ENCODE data around the gene CDH16. TPM values are rescaled to one million over a fixed set of nuclear protein-coding genes. Genes with fewer than 3 reads are reported as not detected.

The CDH16 gene
- total RNA-seq, 1 experiment from 2014 or later: not detected

DNA sequence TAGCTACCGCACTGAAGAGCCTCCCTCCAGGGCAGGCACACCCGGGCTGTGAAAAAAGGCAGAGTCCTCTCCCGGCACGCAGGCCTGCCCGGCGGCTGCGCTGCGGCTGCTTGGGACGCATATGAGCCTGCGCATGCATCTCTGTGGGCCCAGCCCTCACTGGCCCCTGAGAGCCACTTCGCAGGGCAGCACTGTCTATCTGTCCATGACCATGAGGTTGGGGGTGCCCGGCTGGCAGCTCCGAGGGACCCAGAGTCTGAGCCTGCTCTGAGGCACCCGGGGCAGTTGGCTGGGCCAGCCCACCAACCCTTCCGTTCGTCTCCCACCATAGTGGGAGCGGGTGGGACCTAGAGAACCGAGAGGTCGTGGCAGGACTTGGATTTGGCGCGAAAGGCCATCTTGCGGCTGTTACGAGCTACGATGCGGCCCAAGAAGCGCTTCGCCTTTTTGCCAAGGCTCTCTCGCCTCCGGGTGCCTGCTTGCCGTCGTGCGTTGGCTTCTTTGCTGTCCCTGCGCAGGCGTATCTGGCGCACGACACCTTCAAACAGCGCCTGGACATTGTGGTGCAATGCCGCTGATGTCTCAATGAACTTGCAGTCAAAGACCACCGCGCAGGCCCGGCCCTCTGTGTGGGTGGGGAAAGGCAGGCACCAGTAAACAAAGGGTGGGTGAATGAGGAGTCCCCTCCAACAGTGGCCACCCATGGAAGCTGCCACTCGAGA is 3.2 kb upstream of the CDH16 start:
- Mint-ChIP-seq H3K4me3 (ENCODE audit: unreplicated experiment) (no peak overlapping the region), H3K27me3 (ENCODE audit: insufficient read depth, unreplicated experiment) (no peaks in the 10 kb centered on the region), H3K9me3 (ENCODE audit: unreplicated experiment) (no peaks in the 10 kb centered on the region), H3K27ac (ENCODE audit: low read depth, unreplicated experiment) (no peak overlapping the region), H3K36me3 (ENCODE audit: insufficient read depth, unreplicated experiment) (no peaks in the 10 kb centered on the region), H3K4me1 (ENCODE audit: insufficient read depth, unreplicated experiment) (peaks cover 21% of the 10 kb centered on the region)
- DNase-seq (ENCODE audit: unreplicated experiment): no peak
- no TSS peak for BruUV-seq (replicated peaks)
- intact Hi-C loops (cut with micrococcal nuclease): no loop called here
- ChIA-PET POLR2A (interaction anchor here (1.2 kb wide), 1 partner anchor 21 kb away, joined by 3 read pairs; no protein-coding TSS in a partner anchor), CTCF (interaction anchor here (0.6 to 4.2 kb wide), 3 partner anchors 11 to 27 kb away, joined by 3 to 25 read pairs (median 5); no protein-coding TSS in a partner anchor)
- no peak for TF ChIP-seq CTCF (IDR thresholded peaks at IDR 0.05; ENCODE audit: unreplicated experiment)

- CTCF ChIA-PET: interaction anchor here (0.6 to 4.2 kb wide), 5 partner anchors 7 to 65 kb away, joined by 3 to 25 read pairs (median 8); no protein-coding TSS in a partner anchor
- no peak for DNase-seq (ENCODE audit: unreplicated experiment)
- Mint-ChIP-seq H3K27ac (ENCODE audit: low read depth, unreplicated experiment) (no peak overlapping the region), H3K4me3 (ENCODE audit: unreplicated experiment) (no peak overlapping the region), H3K4me1 (ENCODE audit: insufficient read depth, unreplicated experiment) (peaks cover 18% of the 10 kb centered on the region), H3K9me3 (ENCODE audit: unreplicated experiment) (no peaks in the 10 kb centered on the region), H3K27me3 (ENCODE audit: insufficient read depth, unreplicated experiment) (no peaks in the 10 kb centered on the region), H3K36me3 (ENCODE audit: insufficient read depth, unreplicated experiment) (no peaks in the 10 kb centered on the region)
- TF ChIP-seq CTCF (IDR thresholded peaks at IDR 0.05; ENCODE audit: unreplicated experiment): no peak
- POLR2A ChIA-PET: interaction anchor here (1.2 to 2.0 kb wide), 2 partner anchors 11 to 20 kb away, joined by 3 to 11 read pairs; no protein-coding TSS in a partner anchor
- no TSS peak for BruUV-seq (replicated peaks)
- intact Hi-C loops (cut with micrococcal nuclease): no loop called here
Observed at GRCh38 chr16:66920924-66921680, 2.4 kb upstream of the CDH16 start.

GRCh38 chr16:66920299-66920590 is 1.6 kb upstream of the CDH16 start:
- peaks cover 18% of the 10 kb centered on the region for H3K4me1 Mint-ChIP-seq (ENCODE audit: insufficient read depth, unreplicated experiment)
- no peak for TF ChIP-seq CTCF (IDR thresholded peaks at IDR 0.05; ENCODE audit: unreplicated experiment)
- H3K9me3 Mint-ChIP-seq (ENCODE audit: unreplicated experiment): no peaks in the 10 kb centered on the region
- DNase-seq (ENCODE audit: unreplicated experiment): no peak
- no peaks in the 10 kb centered on the region for H3K27me3 Mint-ChIP-seq (ENCODE audit: insufficient read depth, unreplicated experiment)
- no TSS peak for BruUV-seq (replicated peaks)
- no peak overlapping the region for H3K4me3 Mint-ChIP-seq (ENCODE audit: unreplicated experiment)
- ChIA-PET CTCF (interaction anchor here (0.5 to 4.2 kb wide), 5 partner anchors 8 to 66 kb away, joined by 3 to 25 read pairs (median 8); no protein-coding TSS in a partner anchor), POLR2A (interaction anchor here (0.7 to 2.0 kb wide), 5 partner anchors 8 to 371 kb away, joined by 3 to 11 read pairs (median 4); partner anchors contain the start of gene CIAO2B)
- H3K27ac Mint-ChIP-seq (ENCODE audit: low read depth, unreplicated experiment): no peak overlapping the region
- H3K36me3 Mint-ChIP-seq (ENCODE audit: insufficient read depth, unreplicated experiment): no peaks in the 10 kb centered on the region
- intact Hi-C loops (cut with micrococcal nuclease): no loop called here

Data from MCF 10A (cell line).